Right kidney (tissue), 1 donor: ENCODE results near the gene COL8A2.
A peak's percentile ranks its signal among the peaks of the same experiment; 100 is the strongest.

ENCODE experiments used
- DNase-seq: peaks from one replicate; pipeline ENCODE4 v3.0.0-alpha.2; 2016

COL8A2 gene

DNA sequence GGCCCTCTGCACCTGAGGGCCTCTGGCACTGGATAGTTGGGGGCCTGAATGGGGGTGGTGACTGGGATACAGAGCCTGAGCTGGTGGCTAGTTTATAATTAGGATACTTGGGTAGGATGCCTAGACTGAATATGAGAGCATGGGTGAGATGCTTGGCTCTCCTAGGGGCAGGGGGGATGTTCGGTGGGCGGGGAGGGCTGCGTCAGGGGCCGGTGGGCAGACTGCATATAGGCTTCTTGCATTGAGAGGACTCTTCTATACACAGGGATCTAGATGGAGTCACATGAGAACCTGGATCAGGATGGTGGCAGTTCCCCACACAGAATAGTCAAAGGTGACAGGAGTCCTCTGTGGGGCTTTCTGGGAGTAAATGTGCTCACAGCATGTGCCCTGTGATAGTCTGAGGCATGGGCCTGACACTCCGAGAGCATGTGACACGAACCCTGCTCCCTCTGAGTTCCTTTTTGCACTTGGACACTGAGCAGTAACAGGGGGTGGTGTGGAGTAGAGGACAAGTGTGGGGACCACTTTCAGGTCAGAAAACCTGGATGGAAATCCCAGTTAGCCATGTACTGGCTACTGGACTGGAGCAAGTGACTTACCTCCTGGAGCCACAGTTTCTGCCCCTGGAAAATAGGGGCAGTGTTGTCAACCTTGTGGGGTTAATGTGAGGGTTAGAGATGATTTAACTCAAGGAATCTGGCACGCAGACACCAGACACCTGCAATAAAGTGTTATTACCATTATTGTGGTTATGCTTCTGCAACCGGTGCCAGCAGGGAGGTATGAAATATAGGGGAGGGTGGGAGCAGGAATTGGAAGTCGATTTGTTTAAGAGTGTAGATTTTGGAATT, 33.2 kb upstream of the COL8A2 start:
- DNase-seq, result no peak

DNA sequence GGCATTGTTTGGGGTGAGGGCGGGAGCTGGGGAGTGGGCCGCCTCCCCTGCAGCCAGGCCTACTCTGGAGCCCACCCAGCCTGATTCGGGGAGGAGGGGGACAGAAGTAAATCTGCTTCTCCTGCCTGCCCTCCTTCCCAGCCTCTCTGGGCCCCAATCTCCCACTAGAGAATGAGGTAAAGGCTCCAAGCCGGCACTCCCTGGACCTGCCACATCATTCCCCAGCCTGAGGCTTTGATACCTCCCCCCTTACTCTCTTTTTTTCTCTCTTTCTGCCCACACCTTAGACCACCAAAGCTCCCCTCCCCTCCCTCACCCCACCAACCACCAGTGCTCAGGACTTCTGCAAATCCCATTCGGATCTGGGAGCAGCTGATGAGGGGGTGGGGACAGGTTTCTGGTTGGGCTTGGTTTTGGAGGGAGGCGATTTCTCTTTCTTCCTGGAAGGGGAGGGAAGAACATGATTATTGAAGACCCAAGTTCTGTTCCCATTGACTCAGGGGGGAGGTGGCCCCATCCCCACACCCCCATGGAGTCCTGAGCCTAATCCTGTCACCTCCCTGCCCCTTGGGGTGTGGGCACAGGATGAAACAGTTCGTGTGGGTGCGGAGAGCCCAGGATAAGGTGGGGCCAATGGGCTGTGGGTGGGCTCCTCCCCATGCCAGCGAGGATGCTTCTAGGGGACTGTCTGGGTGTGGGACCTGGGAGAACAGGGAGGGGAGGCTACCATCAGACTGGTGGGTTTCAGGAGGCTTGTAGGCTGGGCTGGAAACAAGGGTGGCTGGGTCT, 32.3 kb upstream of the COL8A2 start:
- no peak for DNase-seq

DNA sequence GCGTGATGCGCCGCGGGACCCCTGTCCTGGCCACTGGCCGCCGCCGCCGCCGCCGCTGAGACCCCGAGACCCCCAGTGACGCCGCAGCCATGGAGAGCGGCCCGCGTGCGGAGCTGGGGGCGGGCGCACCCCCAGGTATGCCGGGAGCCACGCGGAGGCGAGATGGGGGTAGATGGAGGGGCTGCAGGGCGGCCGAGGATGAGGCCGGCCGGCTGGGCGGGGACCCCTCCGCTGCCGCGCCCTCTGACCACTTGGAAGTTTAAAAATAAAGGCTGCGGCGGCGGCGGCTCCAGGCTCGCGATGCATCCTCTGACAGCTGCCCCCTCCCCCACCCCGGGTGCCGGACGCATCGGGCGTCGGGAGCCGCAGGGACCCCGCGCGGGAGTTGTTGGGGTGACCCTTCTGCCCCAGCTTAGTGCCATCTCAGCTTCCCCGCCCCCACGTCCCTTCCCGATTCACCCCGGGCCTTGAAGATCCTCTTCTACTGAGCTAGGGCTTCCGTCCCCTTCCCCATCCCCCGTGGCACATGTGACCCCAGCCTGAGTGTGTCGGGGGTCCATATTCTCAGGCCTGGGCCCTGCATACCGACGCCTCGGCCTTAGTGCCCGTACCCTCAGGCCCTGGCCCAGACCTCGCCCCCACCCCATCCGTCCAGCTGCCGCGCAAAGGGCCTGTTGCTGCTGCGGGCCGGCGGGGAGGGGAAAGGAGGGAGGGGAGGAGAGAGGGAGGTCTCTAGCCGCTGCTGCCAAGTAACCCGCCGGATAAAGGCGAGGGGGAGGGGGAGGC, 31.5 kb upstream of the COL8A2 start:
- peak; percentile 95 for DNase-seq

DNA sequence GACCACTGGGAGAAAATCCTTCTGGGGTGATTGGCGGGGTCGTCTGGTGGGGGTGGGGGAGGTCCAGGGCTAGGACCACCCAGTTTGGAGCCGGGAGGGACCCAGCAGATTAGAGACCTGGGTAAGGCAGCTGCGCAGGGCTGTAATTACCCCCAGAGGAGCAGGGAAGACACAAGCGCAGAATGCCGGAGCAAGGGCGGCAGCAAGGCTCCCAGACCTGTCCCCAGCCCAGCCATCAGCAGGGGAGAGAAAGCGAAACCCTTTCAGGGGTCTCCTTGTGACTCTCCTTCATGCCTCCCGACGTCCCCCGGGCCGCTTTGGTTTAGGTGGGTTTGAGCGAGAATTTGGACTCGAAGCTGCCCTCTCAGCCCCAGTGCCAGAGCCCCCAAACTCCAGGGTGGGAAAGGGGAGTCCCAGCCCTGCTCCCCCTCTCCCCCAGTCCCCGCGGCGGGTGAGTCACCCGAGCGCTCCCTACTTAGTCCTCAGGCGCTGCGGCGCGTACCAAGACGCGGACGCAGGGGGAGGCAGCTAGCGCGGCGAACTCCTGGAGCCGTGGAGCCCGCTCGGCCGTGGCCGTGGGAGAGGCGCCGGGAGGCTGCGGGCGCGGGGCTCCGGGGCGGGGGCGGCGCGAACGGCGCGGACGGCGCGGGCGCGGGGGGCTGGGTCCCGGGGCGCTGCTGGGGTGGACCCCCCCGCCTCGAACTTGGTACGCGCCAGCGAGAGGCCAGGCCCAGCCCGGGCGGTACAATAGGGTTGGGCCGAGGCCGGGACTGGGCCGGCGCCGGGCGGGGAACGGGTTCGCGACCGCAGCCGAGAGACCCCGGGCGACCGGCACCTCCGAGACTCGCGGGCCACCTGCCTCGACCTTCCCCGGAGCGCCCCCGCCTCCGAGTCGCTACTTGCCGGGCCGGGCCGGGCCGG, 30.6 kb upstream of the COL8A2 start, which contains the start of gene MAP7D1:
TSS of gene MAP7D1 (plus strand) at position 753 of the 921 bp plus-strand sequence. CDS start 258 bp downstream, outside the sequence.
- peak; percentile 90 for DNase-seq

DNA sequence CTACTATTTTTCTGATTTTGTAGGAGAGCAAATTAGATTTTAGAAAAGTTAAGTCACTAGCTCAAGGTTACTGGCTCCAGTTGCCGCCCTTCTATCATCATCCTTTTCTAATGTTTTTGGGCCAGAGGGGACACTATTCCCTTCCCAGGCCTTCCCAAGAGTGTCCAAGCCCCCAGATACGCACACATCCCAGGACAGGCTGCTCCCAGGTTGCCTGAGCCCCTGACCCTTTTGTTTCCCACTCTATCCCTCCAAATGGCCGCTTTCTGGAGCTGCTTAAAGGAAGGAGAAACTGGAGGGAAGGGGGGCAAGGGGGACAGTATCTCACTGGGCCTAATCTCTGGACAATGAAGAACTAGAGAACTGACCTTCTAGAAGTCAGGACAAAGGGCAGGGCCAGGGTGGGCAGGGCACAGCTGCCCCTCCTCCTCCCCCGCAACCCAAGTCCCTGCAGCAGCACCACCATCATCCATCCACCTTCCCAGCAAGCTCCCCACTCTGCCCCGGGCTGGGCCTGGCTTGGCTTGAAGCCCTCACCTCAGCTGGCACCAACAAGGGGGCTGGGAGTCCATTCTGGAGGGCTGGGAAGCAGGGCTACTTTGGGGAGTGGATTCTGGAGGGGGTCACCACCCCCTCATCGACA, 29.9 kb upstream of the COL8A2 start:
- peak; percentile 65 for DNase-seq

DNA sequence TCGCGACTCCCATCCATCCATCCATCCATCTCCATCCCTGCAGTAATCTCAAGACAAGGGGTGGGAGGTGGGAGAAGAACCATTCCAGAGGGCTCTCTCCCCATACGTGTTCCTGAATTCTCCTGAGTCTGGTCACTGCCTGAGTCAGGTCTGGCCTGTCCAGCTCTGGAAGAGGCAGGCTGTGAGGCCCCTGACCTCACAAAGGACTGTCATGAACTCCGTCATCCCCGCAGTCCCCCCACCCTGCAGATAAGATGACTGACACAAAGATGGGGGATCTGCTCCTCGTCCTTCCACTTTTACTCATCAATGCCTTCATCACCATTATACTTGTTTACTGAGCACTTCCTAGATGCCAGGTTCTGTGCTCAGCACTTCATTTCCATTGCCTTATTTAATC, 29.3 kb upstream of the COL8A2 start:
- DNase-seq, result no peak

DNA sequence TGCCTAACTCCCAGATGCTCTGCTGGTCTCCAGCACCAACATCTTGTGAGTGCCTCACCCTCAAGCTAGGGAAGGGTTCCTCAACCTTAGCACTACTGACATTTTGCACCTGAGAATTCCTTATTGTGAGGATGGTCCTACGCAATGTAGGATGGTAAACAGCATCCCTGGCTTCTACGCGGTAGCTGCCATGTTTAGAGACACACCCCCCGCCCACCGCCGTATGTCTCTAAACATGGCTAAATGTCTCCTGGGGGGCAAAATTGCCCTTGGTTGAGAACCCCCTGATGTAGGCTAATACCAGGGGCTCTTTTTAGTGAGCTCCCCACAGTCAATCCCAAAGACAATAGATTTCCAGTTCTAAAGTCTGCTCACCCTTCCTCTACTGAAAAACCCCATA, 28.5 kb upstream of the COL8A2 start:
- DNase-seq, result no peak

DNA sequence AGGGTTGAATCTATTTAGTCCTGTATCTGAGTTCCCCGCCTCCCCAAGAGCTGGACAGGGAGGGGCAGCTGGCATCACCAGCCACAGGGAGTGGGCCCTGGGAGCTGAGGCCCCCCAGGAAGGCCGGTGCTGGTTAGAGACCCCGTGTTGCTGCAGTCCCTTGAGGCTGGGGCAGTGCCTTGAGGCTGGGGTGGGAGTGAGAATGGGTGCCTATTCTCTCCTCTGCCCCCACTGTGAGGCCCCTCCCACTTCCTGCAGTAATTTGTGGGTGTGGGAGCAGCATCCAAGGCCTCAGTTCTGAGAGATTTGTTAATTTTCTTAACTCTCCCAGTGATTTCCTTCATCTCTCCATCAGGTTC, 26.8 kb upstream of the COL8A2 start:
- peak; percentile 8 for DNase-seq

DNA sequence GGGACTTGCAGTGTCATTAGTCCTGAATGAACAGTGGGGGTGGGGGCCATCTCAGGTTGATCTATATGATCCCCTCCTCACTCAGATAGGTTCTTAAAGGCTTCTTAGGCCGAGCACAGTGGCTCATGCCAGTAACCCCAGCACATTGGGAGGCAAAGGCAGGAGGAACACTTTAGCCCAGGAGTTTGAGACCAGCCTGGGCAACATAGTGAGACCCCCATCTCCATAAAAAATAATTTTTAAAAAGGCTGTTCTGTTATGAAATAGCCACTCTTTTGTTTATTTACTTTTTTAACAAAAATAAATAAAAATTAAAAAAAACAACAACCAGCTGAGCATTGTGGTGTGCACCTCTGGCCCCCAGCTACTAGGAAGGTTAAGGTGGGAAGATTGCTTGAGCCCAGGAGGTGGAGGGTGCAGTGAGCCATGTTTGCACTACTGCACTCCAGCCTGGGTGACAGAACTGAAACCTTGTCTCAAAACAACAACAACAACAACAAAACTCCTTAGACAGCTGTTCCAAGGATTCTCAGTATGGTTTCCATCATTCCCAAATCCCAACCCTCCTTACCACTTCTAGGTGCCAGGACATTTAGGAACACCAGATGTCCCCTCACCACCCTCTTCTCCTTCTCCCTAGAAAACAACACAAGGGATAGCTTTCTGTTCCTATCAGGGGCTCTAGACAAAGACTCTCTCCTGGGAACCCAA, 26.3 kb upstream of the COL8A2 start:
- no peak for DNase-seq

DNA sequence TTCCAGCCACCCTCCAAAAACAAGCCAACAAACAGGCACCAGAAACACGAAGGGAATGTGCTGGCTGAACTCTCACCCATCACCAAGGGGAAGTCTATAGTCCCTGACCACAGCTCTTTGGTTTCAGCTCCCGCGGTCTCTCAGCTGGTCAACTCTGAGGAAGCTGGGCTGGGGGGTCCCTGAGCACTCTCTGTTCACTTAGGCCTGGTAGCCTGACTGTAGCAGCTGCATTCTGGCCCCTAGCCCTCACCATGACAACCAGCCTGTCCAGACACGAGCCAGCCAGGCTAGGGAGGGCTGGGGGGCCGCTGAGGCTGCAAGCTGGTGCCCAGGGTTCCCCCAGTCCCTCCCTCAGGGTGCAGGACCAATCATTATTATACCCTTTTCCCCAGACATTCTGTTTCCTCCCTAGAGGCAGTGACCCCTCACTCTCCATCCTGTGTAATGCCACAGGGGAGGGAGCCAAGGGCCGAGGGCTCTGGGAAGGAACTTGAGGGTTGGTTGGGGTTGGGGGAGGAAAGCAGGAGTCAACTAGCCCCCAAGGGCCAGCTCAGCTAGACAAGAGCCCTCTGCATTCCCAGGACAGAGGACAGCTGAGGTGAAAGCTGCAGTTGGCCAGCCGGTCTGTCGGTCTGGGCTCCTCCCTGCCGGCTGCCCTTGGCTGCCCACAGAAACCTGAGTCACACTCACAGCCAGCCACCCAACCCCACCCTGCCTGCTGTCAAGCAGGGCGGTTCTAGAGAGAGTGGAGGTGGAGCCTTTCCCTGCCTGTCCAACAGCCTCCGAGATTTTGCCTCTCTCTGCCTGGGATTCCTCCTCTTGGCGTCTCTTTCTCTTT, 25.5 kb upstream of the COL8A2 start:
- DNase-seq, result peak; percentile 77

DNA sequence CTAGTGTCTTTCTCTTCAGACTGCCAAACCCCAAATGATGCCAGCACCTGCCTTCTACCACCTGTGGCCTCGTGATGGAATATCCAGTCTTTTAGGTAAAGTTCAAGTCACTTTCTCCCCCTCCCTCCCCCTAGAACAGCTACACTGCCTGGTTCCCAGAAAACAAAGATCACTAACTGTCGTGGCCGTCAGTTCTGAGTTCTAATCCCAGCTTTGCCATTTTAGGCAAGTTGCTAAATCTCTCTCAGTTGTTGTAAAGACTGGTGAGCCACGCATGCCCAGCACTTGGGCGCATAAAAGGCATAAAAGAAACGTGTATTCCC, 24.9 kb upstream of the COL8A2 start:
- no peak for DNase-seq

DNA sequence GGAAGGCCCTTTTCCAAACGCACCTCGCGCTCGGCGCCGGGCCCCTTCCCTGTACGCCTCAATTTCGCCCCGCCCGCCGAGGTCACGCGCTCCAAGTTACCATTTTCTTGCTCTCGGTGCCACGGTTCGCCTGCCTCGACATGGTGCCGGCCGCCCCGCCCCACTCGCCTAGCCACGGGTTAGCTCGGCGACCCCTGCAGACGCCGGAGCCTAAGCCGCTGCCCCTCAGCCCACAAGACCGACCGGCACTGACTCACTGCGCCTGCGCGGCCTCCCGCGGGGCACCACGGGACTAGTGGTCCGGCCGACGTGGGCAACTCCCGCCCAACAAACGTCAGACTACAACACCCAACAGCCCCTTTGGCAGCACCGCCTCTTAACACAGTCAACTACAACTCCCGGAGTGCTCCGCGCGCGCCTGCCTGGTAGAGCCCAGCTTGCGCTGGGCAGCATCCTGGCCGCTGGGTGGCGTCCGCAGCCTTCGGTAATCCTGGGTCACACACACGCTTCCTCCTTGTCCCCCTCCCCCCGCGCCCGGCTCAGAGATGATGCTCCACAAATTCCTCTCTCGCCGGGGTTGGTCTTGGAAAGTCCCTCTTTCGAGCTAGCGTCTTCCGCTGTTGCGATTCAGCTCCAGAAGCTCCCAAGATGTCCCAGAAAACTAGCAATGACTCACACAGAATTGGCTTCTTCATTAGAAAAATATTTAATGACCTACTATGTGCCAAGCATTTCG, 24.4 kb upstream of the COL8A2 start, which contains the start of gene TRAPPC3:
TSS of gene TRAPPC3 (minus strand) at position 250 of the 736 bp plus-strand sequence. CDS start at position 142, 108 bp downstream.
- DNase-seq, result peak; percentile 93

DNA sequence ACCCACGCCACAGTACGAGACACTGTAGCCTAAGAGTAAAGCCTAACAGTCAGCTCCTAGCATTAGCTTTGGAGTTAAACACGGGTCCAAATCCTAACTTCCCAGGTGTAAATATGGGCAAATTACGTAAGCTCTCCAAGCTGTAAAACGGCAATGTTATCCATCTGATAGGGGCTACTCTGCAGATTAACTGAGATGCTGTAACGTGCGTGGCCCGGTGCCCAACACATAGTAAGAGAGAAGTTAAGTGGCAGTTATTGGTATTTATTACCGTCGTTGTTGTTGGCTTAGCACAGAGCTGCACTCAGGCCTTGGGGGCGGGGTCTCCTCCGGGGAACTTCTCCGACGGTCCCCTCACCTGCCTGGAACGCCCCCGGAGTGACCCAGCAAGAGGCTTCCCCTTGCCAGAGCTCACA, 23.8 kb upstream of the COL8A2 start:
- DNase-seq, result no peak

DNA sequence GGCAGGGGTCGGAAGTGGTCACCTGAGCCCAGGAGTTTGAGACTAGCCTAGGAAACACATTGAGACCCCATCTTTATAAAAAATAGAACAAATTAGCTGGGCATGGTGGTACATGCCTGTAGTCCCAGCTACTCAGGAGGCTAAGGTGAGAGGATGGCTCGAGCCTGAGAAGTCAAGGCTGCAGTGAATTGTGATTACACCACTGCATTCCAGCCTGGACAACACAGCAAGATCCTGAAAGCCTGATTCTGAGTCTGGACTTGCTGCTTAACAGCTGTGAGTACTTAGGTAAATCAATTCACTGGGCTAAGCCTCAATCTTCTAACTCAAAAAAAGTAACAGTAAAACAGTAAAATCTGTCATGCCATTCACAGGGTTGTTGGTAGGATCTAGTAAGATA, 19.4 kb upstream of the COL8A2 start:
- DNase-seq, result no peak

DNA sequence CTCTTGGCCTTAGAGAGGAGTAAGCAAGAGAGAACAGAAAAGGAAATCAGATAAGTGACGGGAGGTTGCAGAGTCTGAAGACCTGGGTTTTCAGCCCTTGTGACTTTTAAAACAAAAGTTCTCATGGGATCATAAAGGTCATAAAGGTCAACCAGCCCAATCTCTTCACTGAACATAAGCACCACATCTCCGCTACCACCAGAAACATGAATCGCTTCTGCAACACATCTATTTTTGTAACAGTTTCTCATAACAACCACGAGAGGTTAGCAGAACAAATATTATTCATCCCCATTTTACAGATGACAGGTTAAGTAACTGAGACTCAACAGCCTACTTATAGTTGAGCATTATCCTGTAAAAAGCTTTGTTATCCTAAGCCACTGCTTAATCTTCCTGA, 18.4 kb upstream of the COL8A2 start:
- DNase-seq, result no peak

DNA sequence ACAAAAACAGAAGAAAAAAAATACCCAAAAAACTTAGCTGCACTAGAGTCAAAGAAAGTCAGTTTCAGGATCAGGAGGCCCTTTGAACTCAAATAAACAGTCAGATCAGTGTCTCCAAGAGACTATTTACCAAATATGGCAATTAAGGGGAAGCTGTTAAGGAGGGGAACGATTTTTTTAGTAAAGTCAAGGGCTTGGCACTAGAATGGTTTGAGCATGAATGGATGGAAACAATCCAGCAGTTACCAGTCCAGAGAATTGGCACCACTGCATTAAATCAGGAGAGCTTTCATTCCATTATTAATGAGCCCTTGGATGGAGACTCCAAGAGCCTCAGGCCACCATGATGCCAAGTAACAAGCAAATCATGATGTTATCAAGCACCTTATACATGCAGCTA, 17.1 kb upstream of the COL8A2 start:
- no peak for DNase-seq

DNA sequence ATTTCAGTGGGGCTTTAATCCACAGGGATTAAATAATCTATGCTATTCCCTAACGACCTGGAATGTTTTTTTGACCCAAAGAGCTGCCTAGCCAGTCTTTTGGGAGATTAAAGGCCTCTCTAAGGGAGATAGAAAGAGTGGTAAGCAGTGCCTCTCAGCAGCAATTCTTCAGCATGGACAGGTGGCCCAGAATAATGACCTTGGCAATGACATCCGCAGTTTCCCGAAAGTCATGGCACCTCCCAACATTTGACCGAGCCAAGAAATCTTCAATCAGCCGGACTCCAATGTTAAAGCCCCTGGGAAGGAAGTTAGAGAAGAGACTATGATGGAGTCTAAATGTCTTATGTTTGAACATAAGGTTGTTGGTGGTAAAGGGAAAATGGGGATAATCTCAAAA, 14.5 kb upstream of the COL8A2 start:
- no peak for DNase-seq

DNA sequence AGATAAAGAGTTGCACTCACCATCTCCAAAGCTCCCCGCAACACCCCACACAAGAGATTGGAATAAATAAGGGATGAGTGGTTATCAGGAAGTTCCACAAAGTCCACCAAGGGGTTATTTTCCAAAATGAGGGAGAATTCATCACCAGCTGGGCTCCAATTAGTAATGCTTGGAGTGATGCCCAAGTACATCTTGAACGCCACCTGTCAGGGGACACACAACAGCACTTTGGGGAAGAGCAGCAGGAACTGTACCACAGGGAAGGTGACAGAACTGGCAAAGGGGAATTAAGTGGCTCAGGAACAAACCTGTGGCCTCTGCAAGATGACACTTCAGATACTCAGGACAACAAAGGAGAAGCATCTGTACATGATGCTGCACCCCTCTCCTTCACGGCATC, 12.8 kb upstream of the COL8A2 start:
- no peak for DNase-seq

DNA sequence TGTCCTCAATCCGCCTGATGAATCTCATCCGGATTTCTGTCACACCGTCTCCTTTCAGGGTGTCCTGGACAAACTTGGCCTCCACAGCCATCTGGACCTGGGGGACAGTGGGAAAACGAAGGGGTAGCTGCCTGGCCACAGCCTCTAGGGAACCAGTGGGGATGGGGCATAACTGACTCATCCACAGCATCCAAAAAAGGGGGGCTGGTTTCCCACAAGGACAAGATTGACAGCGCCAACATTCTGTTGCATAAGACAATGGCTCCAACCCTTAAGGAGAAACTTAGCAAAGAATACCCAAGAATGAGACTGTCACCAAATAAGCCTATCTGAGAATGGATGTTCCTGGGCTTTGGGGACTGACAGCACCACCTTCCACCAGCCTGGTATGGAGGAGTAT, 12.2 kb upstream of the COL8A2 start:
- no peak for DNase-seq
